Stomach (tissue), 4 donors: ENCODE data around the gene SPNS1.

ENCODE experiments used
- CTCF ChIP-seq, 7 experiments: fragments of 450-650 bp in 4 of 7; fragments of 200-600 bp in 3 of 7; sonication (generic) in 3 of 7; IDR thresholded peaks; one replicate each; pipeline ENCODE4 v1.5.1; 2016 to 2019; ENCODE audit warnings: antibody characterized with exemption in 7 of 7, control low read depth in 2 of 7, mild to moderate bottlenecking in 1 of 7
- EP300 ChIP-seq: sonication (generic); formaldehyde crosslinking; IDR thresholded peaks from one replicate; pipeline ENCODE4 v1.6.1; 2017; ENCODE audit warnings: antibody characterized with exemption
- POLR2A ChIP-seq, 4 donors: fragments of 450-650 bp; IDR thresholded peaks; one replicate each; pipeline ENCODE4 v1.6.1; 2016; ENCODE audit warnings: antibody characterized with exemption in 4 of 4, control low read depth in 2 of 4, mild to moderate bottlenecking in 1 of 4, moderate library complexity in 1 of 4
- POLR2AphosphoS5 ChIP-seq, 3 donors: sonication (generic); formaldehyde crosslinking; IDR thresholded peaks; one replicate each; pipeline ENCODE4 v1.6.1; 2016; ENCODE audit warnings: antibody characterized with exemption in 3 of 3

DNA sequence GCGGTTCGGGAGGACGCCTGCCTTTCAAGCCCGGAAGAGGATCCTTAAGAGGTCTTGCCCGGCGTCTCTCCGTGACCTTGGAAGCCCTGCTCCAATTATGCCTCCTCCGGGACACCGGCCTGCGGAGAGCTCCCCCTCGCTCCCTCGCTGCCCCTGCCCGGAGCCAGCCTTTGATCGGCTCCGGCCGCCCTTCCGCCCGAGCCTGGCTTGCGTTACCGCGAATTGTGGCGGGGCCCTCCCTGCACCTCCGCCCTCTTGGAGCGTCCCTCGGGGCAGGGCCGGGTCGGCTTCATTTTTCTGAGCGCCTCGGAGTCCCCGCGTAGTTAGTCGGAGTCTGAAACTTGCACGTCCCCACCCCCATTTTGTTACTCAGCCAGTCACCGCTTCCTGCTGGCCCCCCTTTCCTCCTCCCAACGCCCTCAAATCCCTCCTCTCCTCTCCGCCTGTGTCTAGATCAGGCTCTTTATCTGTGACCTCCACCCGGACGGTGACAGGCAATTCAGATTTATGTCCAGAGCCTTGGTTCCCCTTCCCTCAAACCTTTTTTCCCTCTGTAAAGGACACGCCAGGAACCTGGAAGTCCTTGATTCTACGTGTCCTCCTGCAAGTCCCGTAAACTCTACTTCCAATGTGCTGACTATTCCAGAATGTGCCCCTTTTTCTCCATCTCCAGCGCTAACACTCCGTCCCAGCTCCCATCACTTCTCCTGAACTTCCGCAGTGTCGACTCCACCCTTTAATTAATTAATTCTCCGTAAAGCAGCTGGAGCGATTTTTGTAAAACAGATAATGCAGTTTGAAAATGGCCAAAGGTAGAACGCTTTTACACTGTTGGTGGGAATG, 49.0 kb upstream of the SPNS1 start:
- TF ChIP-seq EP300 = no peak
- no peak for TF ChIP-seq CTCF (IDR thresholded peaks at IDR 0.05)
- no peak for TF ChIP-seq POLR2A (IDR thresholded peaks at IDR 0.05)
- peak in 1 of 3 donors; percentile 6 for TF ChIP-seq POLR2AphosphoS5 (IDR thresholded peaks at IDR 0.05)
